ENCODE measurements around the gene PARD3B.

- TF ChIP-seq CTCF (IDR thresholded peaks at IDR 0.05; ENCODE audit: borderline replicate concordance, extremely low read depth, low read length, poor library complexity, severe bottlenecking) = no peak
- no peak for TF ChIP-seq EZH2 (IDR thresholded peaks at IDR 0.05; ENCODE audit: borderline replicate concordance, low read depth, low read length, severe bottlenecking)
Observed at GRCh38 chr2:205245652-205246051, 700.4 kb downstream of the PARD3B start.

All from DND-41 (cell line).